ENCODE data around the gene ZMIZ1. TPM values are rescaled to one million over a fixed set of nuclear protein-coding genes. Genes with fewer than 3 reads are reported as not detected.

ZMIZ1 gene
- total RNA-seq, 1 experiment from 2014 or later, result 34.2 TPM

DNA sequence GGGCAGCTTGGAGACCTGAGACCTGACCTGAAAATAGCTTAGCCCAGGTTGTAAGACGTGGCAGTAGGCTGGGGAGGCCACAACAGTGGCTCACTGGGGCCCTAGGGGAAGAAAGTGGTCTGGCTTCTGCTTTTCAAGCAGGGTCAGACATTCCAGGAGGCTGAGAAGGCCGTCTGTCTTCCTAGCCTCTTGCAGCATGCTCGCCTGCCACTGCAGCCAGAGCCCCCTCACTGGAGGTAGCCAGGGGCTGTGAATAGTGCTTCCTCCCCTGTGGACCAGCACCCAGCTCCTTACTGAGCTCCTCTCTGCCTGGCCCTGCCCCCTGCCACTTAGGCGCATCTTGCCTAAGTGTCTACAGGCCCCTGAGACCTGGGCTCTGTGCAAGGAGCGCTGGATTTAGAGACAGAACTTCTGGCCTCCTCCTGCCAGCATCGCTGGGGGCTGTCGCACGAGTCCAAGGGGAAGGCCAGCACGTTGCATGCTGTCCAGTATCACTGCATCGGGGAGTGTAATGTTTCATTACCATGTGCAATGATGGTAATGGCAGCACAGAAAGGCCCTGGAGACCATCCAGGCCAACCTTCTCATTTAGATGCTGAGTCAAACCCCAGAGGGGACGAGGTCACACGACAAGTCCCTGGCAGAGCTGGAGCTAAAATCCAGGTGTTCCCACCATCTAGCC lies 12.7 kb downstream of the ZMIZ1 start:
- Histone ChIP-seq H3K4me3 (ENCODE audit: low read depth in 2 of 2, low read length in 2 of 2) (peak overlapping the region in 1 of 2 experiments; percentile 9; a peak in 1 of 4 replicates), H3K27ac (ENCODE audit: low read length) (peak overlapping the region; percentile 72), H3K36me3 (ENCODE audit: control insufficient read depth, insufficient read depth, low read length) (no peaks in the 10 kb centered on the region), H3K9me3 (ENCODE audit: control insufficient read depth, insufficient read depth, low read depth, low read length) (no peaks in the 10 kb centered on the region), H3K27me3 (ENCODE audit: control insufficient read depth, insufficient read depth, low read length) (no peaks in the 10 kb centered on the region), H3K4me1 (ENCODE audit: control insufficient read depth, insufficient read depth, low read length) (peaks cover 100% of the 10 kb centered on the region)
- ChIA-PET CTCF (no interaction called here), POLR2A (no interaction called here)
- TF ChIP-seq SIN3A (IDR thresholded peaks at IDR 0.05; ENCODE audit: borderline replicate concordance, insufficient read depth, low read depth, low read length) (no peak), POLR2AphosphoS5 (IDR thresholded peaks at IDR 0.05; ENCODE audit: low read depth, low read length) (0 out of 2 replicates have a peak, but pooled peaks have one; percentile 22)
- in situ Hi-C loops (cut with HindIII; ENCODE audit: low pct_unique_long_range_greater_than_20kb, low sequenced_read_pairs), result no loop called here
- ATAC-seq, result peak; percentile 64
- no TSS peak for BruUV-seq (replicated peaks)
- DNase-seq (ENCODE audit: low read depth, low spot score), result no peak
- intact Hi-C loops (cut with micrococcal nuclease; ENCODE audit: unreplicated experiment), result no loop called here

DNA sequence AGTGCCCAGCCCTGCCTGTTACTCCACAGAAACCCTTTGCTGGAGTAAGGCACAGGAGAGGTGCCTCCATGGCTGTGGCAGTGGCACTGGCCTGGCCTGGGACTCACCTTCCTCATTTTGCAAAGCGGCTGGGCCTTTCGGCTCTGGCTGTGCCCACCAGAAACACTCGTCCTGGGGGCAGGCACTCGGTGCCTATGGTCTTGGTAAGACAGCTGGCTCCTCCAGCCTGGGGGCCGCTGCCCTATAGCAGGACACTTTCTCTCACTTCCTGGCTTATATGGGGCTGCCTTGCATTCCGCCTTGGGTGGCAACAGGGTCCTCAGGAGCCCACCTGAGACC lies 13.2 kb downstream of the ZMIZ1 start:
- no peak for DNase-seq (ENCODE audit: low read depth, low spot score)
- Histone ChIP-seq H3K9me3 (ENCODE audit: control insufficient read depth, insufficient read depth, low read depth, low read length) (no peaks in the 10 kb centered on the region), H3K4me3 (ENCODE audit: low read depth in 2 of 2, low read length in 2 of 2) (no peak overlapping the region), H3K27ac (ENCODE audit: low read length) (peak overlapping the region; percentile 72), H3K27me3 (ENCODE audit: control insufficient read depth, insufficient read depth, low read length) (no peaks in the 10 kb centered on the region), H3K36me3 (ENCODE audit: control insufficient read depth, insufficient read depth, low read length) (no peaks in the 10 kb centered on the region), H3K4me1 (ENCODE audit: control insufficient read depth, insufficient read depth, low read length) (peaks cover 100% of the 10 kb centered on the region)
- TF ChIP-seq, protein P1, sequence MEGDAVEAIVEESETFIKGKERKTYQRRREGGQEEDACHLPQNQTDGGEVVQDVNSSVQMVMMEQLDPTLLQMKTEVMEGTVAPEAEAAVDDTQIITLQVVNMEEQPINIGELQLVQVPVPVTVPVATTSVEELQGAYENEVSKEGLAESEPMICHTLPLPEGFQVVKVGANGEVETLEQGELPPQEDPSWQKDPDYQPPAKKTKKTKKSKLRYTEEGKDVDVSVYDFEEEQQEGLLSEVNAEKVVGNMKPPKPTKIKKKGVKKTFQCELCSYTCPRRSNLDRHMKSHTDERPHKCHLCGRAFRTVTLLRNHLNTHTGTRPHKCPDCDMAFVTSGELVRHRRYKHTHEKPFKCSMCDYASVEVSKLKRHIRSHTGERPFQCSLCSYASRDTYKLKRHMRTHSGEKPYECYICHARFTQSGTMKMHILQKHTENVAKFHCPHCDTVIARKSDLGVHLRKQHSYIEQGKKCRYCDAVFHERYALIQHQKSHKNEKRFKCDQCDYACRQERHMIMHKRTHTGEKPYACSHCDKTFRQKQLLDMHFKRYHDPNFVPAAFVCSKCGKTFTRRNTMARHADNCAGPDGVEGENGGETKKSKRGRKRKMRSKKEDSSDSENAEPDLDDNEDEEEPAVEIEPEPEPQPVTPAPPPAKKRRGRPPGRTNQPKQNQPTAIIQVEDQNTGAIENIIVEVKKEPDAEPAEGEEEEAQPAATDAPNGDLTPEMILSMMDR (IDR thresholded peaks at IDR 0.05), result no peak
- TF ChIP-seq, protein P2, sequence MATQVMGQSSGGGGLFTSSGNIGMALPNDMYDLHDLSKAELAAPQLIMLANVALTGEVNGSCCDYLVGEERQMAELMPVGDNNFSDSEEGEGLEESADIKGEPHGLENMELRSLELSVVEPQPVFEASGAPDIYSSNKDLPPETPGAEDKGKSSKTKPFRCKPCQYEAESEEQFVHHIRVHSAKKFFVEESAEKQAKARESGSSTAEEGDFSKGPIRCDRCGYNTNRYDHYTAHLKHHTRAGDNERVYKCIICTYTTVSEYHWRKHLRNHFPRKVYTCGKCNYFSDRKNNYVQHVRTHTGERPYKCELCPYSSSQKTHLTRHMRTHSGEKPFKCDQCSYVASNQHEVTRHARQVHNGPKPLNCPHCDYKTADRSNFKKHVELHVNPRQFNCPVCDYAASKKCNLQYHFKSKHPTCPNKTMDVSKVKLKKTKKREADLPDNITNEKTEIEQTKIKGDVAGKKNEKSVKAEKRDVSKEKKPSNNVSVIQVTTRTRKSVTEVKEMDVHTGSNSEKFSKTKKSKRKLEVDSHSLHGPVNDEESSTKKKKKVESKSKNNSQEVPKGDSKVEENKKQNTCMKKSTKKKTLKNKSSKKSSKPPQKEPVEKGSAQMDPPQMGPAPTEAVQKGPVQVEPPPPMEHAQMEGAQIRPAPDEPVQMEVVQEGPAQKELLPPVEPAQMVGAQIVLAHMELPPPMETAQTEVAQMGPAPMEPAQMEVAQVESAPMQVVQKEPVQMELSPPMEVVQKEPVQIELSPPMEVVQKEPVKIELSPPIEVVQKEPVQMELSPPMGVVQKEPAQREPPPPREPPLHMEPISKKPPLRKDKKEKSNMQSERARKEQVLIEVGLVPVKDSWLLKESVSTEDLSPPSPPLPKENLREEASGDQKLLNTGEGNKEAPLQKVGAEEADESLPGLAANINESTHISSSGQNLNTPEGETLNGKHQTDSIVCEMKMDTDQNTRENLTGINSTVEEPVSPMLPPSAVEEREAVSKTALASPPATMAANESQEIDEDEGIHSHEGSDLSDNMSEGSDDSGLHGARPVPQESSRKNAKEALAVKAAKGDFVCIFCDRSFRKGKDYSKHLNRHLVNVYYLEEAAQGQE (IDR thresholded peaks at IDR 0.05; ENCODE audit: insufficient read depth in 1 of 2, low read depth in 2 of 2, low read length in 1 of 2), result no peak
- TF ChIP-seq POLR2AphosphoS5 (IDR thresholded peaks at IDR 0.05; ENCODE audit: low read depth, low read length) (no peak), TCF7L2 (IDR thresholded peaks at IDR 0.05; ENCODE audit: low read depth, low read length) (no peak), SIN3A (IDR thresholded peaks at IDR 0.05; ENCODE audit: borderline replicate concordance, insufficient read depth, low read depth, low read length) (no peak)
- no peak for ATAC-seq
- ChIA-PET POLR2A (no interaction called here), CTCF (no interaction called here)
- intact Hi-C loops (cut with micrococcal nuclease; ENCODE audit: unreplicated experiment), result no loop called here
- in situ Hi-C loops (cut with HindIII; ENCODE audit: low pct_unique_long_range_greater_than_20kb, low sequenced_read_pairs), result no loop called here
- BruUV-seq (replicated peaks), result no TSS peak
